ENCODE data around the gene TCP11L2. TPM values are rescaled to one million over a fixed set of nuclear protein-coding genes. Genes with fewer than 3 reads are reported as not detected.

The TCP11L2 gene
- total and polyA plus RNA-seq, 9 of the 15 experiments (the other 6 are each of a cell fraction or from before 2014, with no cell fraction given), result 0.39 to 4.5 (median 1.3) TPM

DNA sequence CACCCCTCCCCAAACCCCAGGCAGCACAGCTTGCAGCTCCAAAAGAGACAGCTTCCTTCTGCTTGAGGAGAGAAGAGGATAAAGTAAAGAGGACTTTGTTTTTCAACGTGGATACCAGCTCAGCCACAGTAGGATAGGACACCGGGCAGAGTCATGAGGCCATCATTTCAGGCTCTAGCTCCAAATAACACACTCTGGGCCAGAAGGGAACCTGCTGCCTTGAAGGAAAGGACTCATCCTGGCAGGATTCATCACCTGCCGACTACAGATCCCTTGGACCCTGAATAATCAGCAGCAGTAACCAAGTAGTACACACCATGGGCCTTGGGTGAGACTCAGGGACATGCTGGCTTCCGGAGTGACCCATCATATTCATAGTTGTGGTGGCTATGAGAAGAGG lies 44.3 kb upstream of the TCP11L2 start:
- H3K4me2 ChIP-seq (ENCODE audit: insufficient read depth, low read length), result no peak overlapping the region
- TF ChIP-seq U2AF1 (optimal IDR thresholded peaks at IDR 0.05; ENCODE audit: low read depth, low read length) (no peak), NELFE (IDR thresholded peaks at IDR 0.05; ENCODE audit: insufficient read depth, insufficient read length) (no peak), MCM7 (IDR thresholded peaks at IDR 0.05) (no peak), SIN3A (IDR thresholded peaks at IDR 0.05; ENCODE audit: borderline replicate concordance in 2 of 2, control insufficient read depth in 1 of 2, low read depth in 2 of 2, low read length in 2 of 2) (no peak), ZNF431 (CRISPR knock-in tag; IDR thresholded peaks at IDR 0.05) (no peak), ZSCAN29 (IDR thresholded peaks at IDR 0.05) (no peak), BHLHE40 (IDR thresholded peaks at IDR 0.05; ENCODE audit: low read length) (no peak), YY1 (IDR thresholded peaks at IDR 0.05; ENCODE audit: borderline replicate concordance in 1 of 3, control insufficient read depth in 1 of 3, extremely low read depth in 1 of 3, insufficient read depth in 3 of 3, insufficient read length in 1 of 3, insufficient replicate concordance in 2 of 3, low read depth in 1 of 3, low read length in 2 of 3) (no peak), CCNT2 (IDR thresholded peaks at IDR 0.05; ENCODE audit: borderline replicate concordance, extremely low read depth, insufficient read length, low read depth, low read length) (no peak), ZNF583 (CRISPR knock-in tag; IDR thresholded peaks at IDR 0.05) (no peak), KLF16 (IDR thresholded peaks at IDR 0.05) (no peak), CC2D1A (IDR thresholded peaks at IDR 0.05) (no peak), HIVEP1 (CRISPR knock-in tag; IDR thresholded peaks at IDR 0.05) (no peak), SAP30 (IDR thresholded peaks at IDR 0.05; ENCODE audit: borderline replicate concordance, insufficient read depth, low read depth, low read length, poor library complexity, severe bottlenecking) (no peak), ZNF24 (IDR thresholded peaks at IDR 0.05) (no peak), SMC3 (conservative IDR thresholded peaks at IDR 0.05; ENCODE audit: insufficient read depth, low read depth, low read length) (no peak), ZNF778 (CRISPR knock-in tag; IDR thresholded peaks at IDR 0.05) (no peak)
- TF ChIP-seq, protein P1, sequence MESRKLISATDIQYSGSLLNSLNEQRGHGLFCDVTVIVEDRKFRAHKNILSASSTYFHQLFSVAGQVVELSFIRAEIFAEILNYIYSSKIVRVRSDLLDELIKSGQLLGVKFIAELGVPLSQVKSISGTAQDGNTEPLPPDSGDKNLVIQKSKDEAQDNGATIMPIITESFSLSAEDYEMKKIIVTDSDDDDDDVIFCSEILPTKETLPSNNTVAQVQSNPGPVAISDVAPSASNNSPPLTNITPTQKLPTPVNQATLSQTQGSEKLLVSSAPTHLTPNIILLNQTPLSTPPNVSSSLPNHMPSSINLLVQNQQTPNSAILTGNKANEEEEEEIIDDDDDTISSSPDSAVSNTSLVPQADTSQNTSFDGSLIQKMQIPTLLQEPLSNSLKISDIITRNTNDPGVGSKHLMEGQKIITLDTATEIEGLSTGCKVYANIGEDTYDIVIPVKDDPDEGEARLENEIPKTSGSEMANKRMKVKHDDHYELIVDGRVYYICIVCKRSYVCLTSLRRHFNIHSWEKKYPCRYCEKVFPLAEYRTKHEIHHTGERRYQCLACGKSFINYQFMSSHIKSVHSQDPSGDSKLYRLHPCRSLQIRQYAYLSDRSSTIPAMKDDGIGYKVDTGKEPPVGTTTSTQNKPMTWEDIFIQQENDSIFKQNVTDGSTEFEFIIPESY (CRISPR knock-in tag; IDR thresholded peaks at IDR 0.05), result no peak
- TF ChIP-seq, protein P2, sequence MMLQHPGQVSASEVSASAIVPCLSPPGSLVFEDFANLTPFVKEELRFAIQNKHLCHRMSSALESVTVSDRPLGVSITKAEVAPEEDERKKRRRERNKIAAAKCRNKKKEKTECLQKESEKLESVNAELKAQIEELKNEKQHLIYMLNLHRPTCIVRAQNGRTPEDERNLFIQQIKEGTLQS (IDR thresholded peaks at IDR 0.05), result no peak
- TF ChIP-seq, protein P2 (CRISPR knock-in tag; conservative IDR thresholded peaks at IDR 0.05), result no peak
- CTCF ChIA-PET (ENCODE audit: low intra/inter-chr PET ratio), result no interaction called here
- no peaks in the 10 kb centered on the region for H3K9me3 ChIP-seq (replicated peaks; ENCODE audit: control insufficient read depth, insufficient read depth, low read depth, low read length)
- POLR2A ChIA-PET, result no interaction called here
- no peak overlapping the region for H2AFZ ChIP-seq (ENCODE audit: low read depth, low read length)
- in situ Hi-C loops (cut with MboI) (no loop called here), intact Hi-C loops (cut with micrococcal nuclease) (no loop called here)
- H3K36me3 ChIP-seq (ENCODE audit: control insufficient read depth, insufficient read depth, low read length), result no peaks in the 10 kb centered on the region
- no peak for ATAC-seq
- H3K27ac ChIP-seq (ENCODE audit: extremely low read depth, low read depth, low read length), result no peak overlapping the region
- no peaks in the 10 kb centered on the region for H3K9me1 ChIP-seq (ENCODE audit: control insufficient read depth, insufficient read depth, low read length)
- peaks cover 0 to 14% of the 10 kb centered on the region in 2 experiments; a peak in 1 of 5 replicates for H3K27me3 ChIP-seq (ENCODE audit: control insufficient read depth in 2 of 2, insufficient read depth in 2 of 2, low read length in 2 of 2)
- no peak overlapping the region for H3K9ac ChIP-seq (ENCODE audit: insufficient read depth in 1 of 2, low read depth in 2 of 2, low read length in 2 of 2)
- H3K4me1 ChIP-seq (replicated peaks in 1 of 2; ENCODE audit: control insufficient read depth in 2 of 2, insufficient read depth in 2 of 2, low read length in 2 of 2), result no peaks in the 10 kb centered on the region
- no TSS peak for BruUV-seq (replicated peaks)
- no peak for DNase-seq (ENCODE audit: extremely low read depth in 1 of 4, low spot score in 3 of 4)
- H3K4me3 ChIP-seq, result no peak overlapping the region
- no peaks in the 10 kb centered on the region for H3K79me2 ChIP-seq (ENCODE audit: control insufficient read depth, insufficient read depth, low read length)
- no peaks in the 10 kb centered on the region for H4K20me1 ChIP-seq (replicated peaks; ENCODE audit: control insufficient read depth, insufficient read depth, low read length)
- no peak for FAIRE-seq
- 2% methylated on average over 4 of the region's 4 CpGs for WGBS (ENCODE audit: insufficient coverage, low coverage, missing lambda C conversion rate)
